Measurements from ENCODE around the gene RPL36. TPM values are rescaled to one million over a fixed set of nuclear protein-coding genes. Genes with fewer than 3 reads are reported as not detected.
A peak's percentile ranks its signal among the peaks of the same experiment; 100 is the strongest.

RPL36 gene
- total RNA-seq, 6 experiments from 2014 or later = 712 to 903 (median 850) TPM

DNA sequence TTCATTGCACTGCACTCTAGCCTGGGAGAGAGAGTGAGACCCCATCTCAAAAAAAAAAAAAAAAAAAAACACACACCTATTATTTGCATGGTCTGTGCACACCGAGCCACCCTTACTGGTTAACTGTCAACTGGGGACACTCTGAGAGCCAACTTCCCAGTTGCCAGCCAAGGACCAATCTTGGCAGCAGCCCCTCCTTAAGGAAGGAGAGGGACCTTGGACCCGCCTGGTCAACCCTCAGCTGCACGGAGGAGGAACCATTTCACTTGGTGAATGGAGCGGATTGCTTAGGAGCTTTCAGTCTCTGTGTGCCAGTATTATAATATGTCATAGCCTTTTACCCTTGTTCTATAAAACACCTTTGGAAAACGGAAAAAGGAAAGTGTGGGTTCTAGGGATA is 34.7 kb upstream of the RPL36 start:
- H3K4me1 Mint-ChIP-seq (ENCODE audit: low read depth) = no peaks in the 10 kb centered on the region
- DNase-seq = no peak
- no peak overlapping the region for H3K4me3 Mint-ChIP-seq
- peaks cover 36% of the 10 kb centered on the region for H3K36me3 Mint-ChIP-seq (ENCODE audit: low read depth)
- H3K27ac Mint-ChIP-seq = no peak overlapping the region
- peaks cover 6% of the 10 kb centered on the region for H3K27me3 Mint-ChIP-seq (ENCODE audit: insufficient read depth)
- TF ChIP-seq, protein P1, sequence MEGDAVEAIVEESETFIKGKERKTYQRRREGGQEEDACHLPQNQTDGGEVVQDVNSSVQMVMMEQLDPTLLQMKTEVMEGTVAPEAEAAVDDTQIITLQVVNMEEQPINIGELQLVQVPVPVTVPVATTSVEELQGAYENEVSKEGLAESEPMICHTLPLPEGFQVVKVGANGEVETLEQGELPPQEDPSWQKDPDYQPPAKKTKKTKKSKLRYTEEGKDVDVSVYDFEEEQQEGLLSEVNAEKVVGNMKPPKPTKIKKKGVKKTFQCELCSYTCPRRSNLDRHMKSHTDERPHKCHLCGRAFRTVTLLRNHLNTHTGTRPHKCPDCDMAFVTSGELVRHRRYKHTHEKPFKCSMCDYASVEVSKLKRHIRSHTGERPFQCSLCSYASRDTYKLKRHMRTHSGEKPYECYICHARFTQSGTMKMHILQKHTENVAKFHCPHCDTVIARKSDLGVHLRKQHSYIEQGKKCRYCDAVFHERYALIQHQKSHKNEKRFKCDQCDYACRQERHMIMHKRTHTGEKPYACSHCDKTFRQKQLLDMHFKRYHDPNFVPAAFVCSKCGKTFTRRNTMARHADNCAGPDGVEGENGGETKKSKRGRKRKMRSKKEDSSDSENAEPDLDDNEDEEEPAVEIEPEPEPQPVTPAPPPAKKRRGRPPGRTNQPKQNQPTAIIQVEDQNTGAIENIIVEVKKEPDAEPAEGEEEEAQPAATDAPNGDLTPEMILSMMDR (IDR thresholded peaks at IDR 0.05) = no peak
- no peaks in the 10 kb centered on the region for H3K9me3 Mint-ChIP-seq

GRCh38 chr19:5661483-5661882 is 28.6 kb upstream of the RPL36 start:
- peaks cover 24% of the 10 kb centered on the region; the same call in 1 of the 2 replicates for H3K36me3 Mint-ChIP-seq (ENCODE audit: low read depth)
- peaks cover 5% of the 10 kb centered on the region; the same call in 1 of the 2 replicates for H3K27me3 Mint-ChIP-seq (ENCODE audit: insufficient read depth)
- H3K4me3 Mint-ChIP-seq = no peak overlapping the region
- H3K4me1 Mint-ChIP-seq (ENCODE audit: low read depth) = peaks cover 18% of the 10 kb centered on the region
- no peak overlapping the region for H3K27ac Mint-ChIP-seq
- TF ChIP-seq, protein P1 (IDR thresholded peaks at IDR 0.05) = no peak
- DNase-seq = no peak
- H3K9me3 Mint-ChIP-seq = no peaks in the 10 kb centered on the region

GRCh38 chr19:5663904-5664303 is 26.2 kb upstream of the RPL36 start:
- H3K27ac Mint-ChIP-seq = no peak overlapping the region
- peaks cover 19% of the 10 kb centered on the region for H3K4me1 Mint-ChIP-seq (ENCODE audit: low read depth)
- H3K4me3 Mint-ChIP-seq = no peak overlapping the region
- no peaks in the 10 kb centered on the region for H3K27me3 Mint-ChIP-seq (ENCODE audit: insufficient read depth)
- TF ChIP-seq, protein P1 (IDR thresholded peaks at IDR 0.05) = no peak
- no peaks in the 10 kb centered on the region for H3K9me3 Mint-ChIP-seq
- H3K36me3 Mint-ChIP-seq (ENCODE audit: low read depth) = peaks cover 18% of the 10 kb centered on the region; the same call in 1 of the 2 replicates
- DNase-seq = no peak

- Mint-ChIP-seq H3K4me1 (ENCODE audit: low read depth) (peaks cover 19% of the 10 kb centered on the region), H3K36me3 (ENCODE audit: low read depth) (peaks cover 18% of the 10 kb centered on the region; the same call in 1 of the 2 replicates), H3K9me3 (no peaks in the 10 kb centered on the region), H3K27me3 (ENCODE audit: insufficient read depth) (no peaks in the 10 kb centered on the region), H3K4me3 (no peak overlapping the region), H3K27ac (peak overlapping the region; percentile 29; the same call in 1 of the 2 replicates)
- TF ChIP-seq, protein P1 (IDR thresholded peaks at IDR 0.05) = no peak
- no peak for DNase-seq
Measured at GRCh38 chr19:5664515-5664914, 25.6 kb upstream of the RPL36 start.

GRCh38 chr19:5665781-5666513 is 24.1 kb upstream of the RPL36 start:
- Mint-ChIP-seq H3K27me3 (ENCODE audit: insufficient read depth) (no peaks in the 10 kb centered on the region), H3K27ac (peak overlapping the region; percentile 75), H3K36me3 (ENCODE audit: low read depth) (peaks cover 18% of the 10 kb centered on the region; the same call in 1 of the 2 replicates), H3K4me3 (no peak overlapping the region), H3K9me3 (no peaks in the 10 kb centered on the region), H3K4me1 (ENCODE audit: low read depth) (peaks cover 19% of the 10 kb centered on the region)
- TF ChIP-seq, protein P1 (IDR thresholded peaks at IDR 0.05) = peak; percentile 63
- peak; percentile 79 for DNase-seq

Data from HFFc6 (cell line).